ENCODE data around the gene TBC1D8.

TBC1D8 gene

GRCh38 chr2:101152272-101153076 is 1.3 kb upstream of the TBC1D8 start:
- Histone ChIP-seq H3K9ac (ENCODE audit: insufficient read length, low read depth) (peak overlapping the region; percentile 56), H3K36me3 (ENCODE audit: insufficient read depth, insufficient read length, low read length) (no peaks in the 10 kb centered on the region), H3K4me3 (ENCODE audit: insufficient read length, low read depth) (peak overlapping the region; percentile 49), H3K27me3 (ENCODE audit: insufficient read depth, insufficient read length) (peaks cover 8% of the 10 kb centered on the region), H3K9me3 (ENCODE audit: insufficient read depth, low read length) (no peaks in the 10 kb centered on the region), H3K4me1 (ENCODE audit: insufficient read depth, insufficient read length) (peaks cover 4% of the 10 kb centered on the region)
- TF ChIP-seq ZNF274 (IDR thresholded peaks at IDR 0.05; ENCODE audit: low read depth, low read length) (no peak), SUZ12 (IDR thresholded peaks at IDR 0.05; ENCODE audit: extremely low read depth, insufficient read depth, insufficient read length) (no peak)
- DNase-seq (ENCODE audit: low read depth, low spot score), result no peak

GRCh38 chr2:101151859-101152271 is 683 bp upstream of the TBC1D8 start:
- no peaks in the 10 kb centered on the region for H3K9me3 ChIP-seq (ENCODE audit: insufficient read depth, low read length)
- no peaks in the 10 kb centered on the region for H3K36me3 ChIP-seq (ENCODE audit: insufficient read depth, insufficient read length, low read length)
- H3K9ac ChIP-seq (ENCODE audit: insufficient read length, low read depth), result peak overlapping the region; percentile 54
- peak overlapping the region; percentile 49 for H3K4me3 ChIP-seq (ENCODE audit: insufficient read length, low read depth)
- H3K4me1 ChIP-seq (ENCODE audit: insufficient read depth, insufficient read length), result peaks cover 4% of the 10 kb centered on the region
- DNase-seq (ENCODE audit: low read depth, low spot score), result no peak
- H3K27me3 ChIP-seq (ENCODE audit: insufficient read depth, insufficient read length), result peaks cover 8% of the 10 kb centered on the region
- TF ChIP-seq SUZ12 (IDR thresholded peaks at IDR 0.05; ENCODE audit: extremely low read depth, insufficient read depth, insufficient read length), result no peak
- no peak for TF ChIP-seq ZNF274 (IDR thresholded peaks at IDR 0.05; ENCODE audit: low read depth, low read length)
- TF ChIP-seq YY1 (IDR thresholded peaks at IDR 0.05; ENCODE audit: insufficient read depth, insufficient read length), result no peak

GRCh38 chr2:101150306-101151145 is 656 bp downstream of the TBC1D8 start:
- peak overlapping the region; percentile 58 for H3K4me3 ChIP-seq (ENCODE audit: insufficient read length, low read depth)
- no peaks in the 10 kb centered on the region for H3K9me3 ChIP-seq (ENCODE audit: insufficient read depth, low read length)
- no peaks in the 10 kb centered on the region for H3K36me3 ChIP-seq (ENCODE audit: insufficient read depth, insufficient read length, low read length)
- H3K9ac ChIP-seq (ENCODE audit: insufficient read length, low read depth), result peak overlapping the region; percentile 87
- H3K4me1 ChIP-seq (ENCODE audit: insufficient read depth, insufficient read length), result peaks cover 4% of the 10 kb centered on the region
- no peak for DNase-seq (ENCODE audit: low read depth, low spot score)
- TF ChIP-seq YY1 (IDR thresholded peaks at IDR 0.05; ENCODE audit: insufficient read depth, insufficient read length), result no peak
- TF ChIP-seq SUZ12 (IDR thresholded peaks at IDR 0.05; ENCODE audit: extremely low read depth, insufficient read depth, insufficient read length), result no peak
- no peak for TF ChIP-seq ZNF274 (IDR thresholded peaks at IDR 0.05; ENCODE audit: low read depth, low read length)
- H3K27me3 ChIP-seq (ENCODE audit: insufficient read depth, insufficient read length), result peaks cover 8% of the 10 kb centered on the region

GRCh38 chr2:101149241-101150192 is 1.7 kb downstream of the TBC1D8 start:
- H3K27me3 ChIP-seq (ENCODE audit: insufficient read depth, insufficient read length), result peaks cover 5% of the 10 kb centered on the region
- no peaks in the 10 kb centered on the region for H3K9me3 ChIP-seq (ENCODE audit: insufficient read depth, low read length)
- H3K4me3 ChIP-seq (ENCODE audit: insufficient read length, low read depth), result peak overlapping the region; percentile 58
- DNase-seq (ENCODE audit: low read depth, low spot score), result no peak
- H3K36me3 ChIP-seq (ENCODE audit: insufficient read depth, insufficient read length, low read length), result no peaks in the 10 kb centered on the region
- peaks cover 4% of the 10 kb centered on the region for H3K4me1 ChIP-seq (ENCODE audit: insufficient read depth, insufficient read length)
- peak overlapping the region; percentile 87 for H3K9ac ChIP-seq (ENCODE audit: insufficient read length, low read depth)
- TF ChIP-seq YY1 (IDR thresholded peaks at IDR 0.05; ENCODE audit: insufficient read depth, insufficient read length), result no peak
- no peak for TF ChIP-seq SUZ12 (IDR thresholded peaks at IDR 0.05; ENCODE audit: extremely low read depth, insufficient read depth, insufficient read length)
- TF ChIP-seq ZNF274 (IDR thresholded peaks at IDR 0.05; ENCODE audit: low read depth, low read length), result no peak

- H3K9ac ChIP-seq (ENCODE audit: insufficient read length, low read depth), result no peak overlapping the region
- H3K36me3 ChIP-seq (ENCODE audit: insufficient read depth, insufficient read length, low read length), result no peaks in the 10 kb centered on the region
- no peak for DNase-seq (ENCODE audit: low read depth, low spot score)
- H3K27me3 ChIP-seq (ENCODE audit: insufficient read depth, insufficient read length), result peaks cover 2% of the 10 kb centered on the region
- H3K9me3 ChIP-seq (ENCODE audit: insufficient read depth, low read length), result no peaks in the 10 kb centered on the region
- H3K4me3 ChIP-seq (ENCODE audit: insufficient read length, low read depth), result no peak overlapping the region
- TF ChIP-seq ZNF274 (IDR thresholded peaks at IDR 0.05; ENCODE audit: low read depth, low read length) (no peak), SUZ12 (IDR thresholded peaks at IDR 0.05; ENCODE audit: extremely low read depth, insufficient read depth, insufficient read length) (no peak), YY1 (IDR thresholded peaks at IDR 0.05; ENCODE audit: insufficient read depth, insufficient read length) (no peak)
- peaks cover 4% of the 10 kb centered on the region for H3K4me1 ChIP-seq (ENCODE audit: insufficient read depth, insufficient read length)
Measured at GRCh38 chr2:101148777-101149176, 2.4 kb downstream of the TBC1D8 start.

- no peak overlapping the region for H3K9ac ChIP-seq (ENCODE audit: insufficient read length, low read depth)
- TF ChIP-seq SUZ12 (IDR thresholded peaks at IDR 0.05; ENCODE audit: extremely low read depth, insufficient read depth, insufficient read length) (no peak), YY1 (IDR thresholded peaks at IDR 0.05; ENCODE audit: insufficient read depth, insufficient read length) (no peak), ZNF274 (IDR thresholded peaks at IDR 0.05; ENCODE audit: low read depth, low read length) (no peak)
- no peaks in the 10 kb centered on the region for H3K9me3 ChIP-seq (ENCODE audit: insufficient read depth, low read length)
- H3K4me3 ChIP-seq (ENCODE audit: insufficient read length, low read depth), result no peak overlapping the region
- peaks cover 4% of the 10 kb centered on the region for H3K4me1 ChIP-seq (ENCODE audit: insufficient read depth, insufficient read length)
- no peak for DNase-seq (ENCODE audit: low read depth, low spot score)
- no peaks in the 10 kb centered on the region for H3K27me3 ChIP-seq (ENCODE audit: insufficient read depth, insufficient read length)
- H3K36me3 ChIP-seq (ENCODE audit: insufficient read depth, insufficient read length, low read length), result no peaks in the 10 kb centered on the region
Measured at GRCh38 chr2:101147971-101148370, 3.2 kb downstream of the TBC1D8 start.

All from NT2/D1 (cell line).